Stimulated activated CD4-positive, alpha-beta T cell treated with anti-CD3 and anti-CD28 coated beads, TNF-alpha, amount 100 ng/mL, for 1 hour (primary cell): ENCODE data around the gene FFAR3.

Experiments used
- DNase-seq, 3 donors: peaks; one replicate each; pipeline ENCODE4 v3.0.0-alpha.2; 2020; ENCODE audit warnings: low read depth in 3 of 3, low spot score in 1 of 3

FFAR3 gene

GRCh38 chr19:35357867-35358573 is at the start of gene FFAR3:
Gene FFAR3, plus strand, starts transcription at chr19:35358460. Its CDS starts 431 bp downstream, at chr19:35358891.
- DNase-seq = no peak

- no peak for DNase-seq
These were observed 49.4 kb upstream of the FFAR3 start for GRCh38 chr19:35308910-35309309.

GRCh38 chr19:35309481-35310279 is 48.6 kb upstream of the FFAR3 start:
- no peak for DNase-seq

GRCh38 chr19:35310331-35310730 is 47.9 kb upstream of the FFAR3 start:
- no peak for DNase-seq

GRCh38 chr19:35310811-35311465 is 47.3 kb upstream of the FFAR3 start:
- no peak for DNase-seq

- DNase-seq = no peak
These were observed 46.2 kb upstream of the FFAR3 start for GRCh38 chr19:35311901-35312665.

- no peak for DNase-seq
These were observed 44.7 kb upstream of the FFAR3 start for GRCh38 chr19:35313587-35313986.

GRCh38 chr19:35314031-35314430 is 44.2 kb upstream of the FFAR3 start:
- DNase-seq = no peak

- DNase-seq = no peak
These were observed 43.3 kb upstream of the FFAR3 start for GRCh38 chr19:35314858-35315470.

- DNase-seq = no peak
These were observed 42.4 kb upstream of the FFAR3 start for GRCh38 chr19:35315883-35316282.

GRCh38 chr19:35316560-35316959 is 41.7 kb upstream of the FFAR3 start:
- DNase-seq = no peak

GRCh38 chr19:35317464-35318043 is 40.7 kb upstream of the FFAR3 start:
- DNase-seq = no peak

GRCh38 chr19:35318679-35319448 is 39.4 kb upstream of the FFAR3 start:
- DNase-seq = no peak

- no peak for DNase-seq
These were observed 38.1 kb upstream of the FFAR3 start for GRCh38 chr19:35320065-35320713.

GRCh38 chr19:35321291-35321690 is 37.0 kb upstream of the FFAR3 start:
- no peak for DNase-seq

- no peak for DNase-seq
These were observed 36.2 kb upstream of the FFAR3 start for GRCh38 chr19:35322014-35322413.

- DNase-seq = no peak
These were observed 30.6 kb upstream of the FFAR3 start for GRCh38 chr19:35327642-35328041.

GRCh38 chr19:35328851-35329285 is 29.4 kb upstream of the FFAR3 start, which contains the start of gene CD22:
Gene CD22, plus strand, starts transcription at chr19:35329187. Its CDS starts 2,854 bp downstream, at chr19:35332041.
- DNase-seq = no peak

- DNase-seq = no peak
These were observed 28.9 kb upstream of the FFAR3 start for GRCh38 chr19:35329323-35329722.
